D341Med (cell line): Measurements from ENCODE around the gene UBALD1.

Experiments used
- DNase-seq: peaks from one replicate; pipeline ENCODE4 v3.0.0; 2012; ENCODE audit warnings: low spot score

Gene UBALD1

GRCh38 chr16:4614571-4615383 lies at the start of gene UBALD1:
Gene UBALD1, minus strand, starts transcription at chr16:4614888. Its CDS starts 91 bp downstream, at chr16:4614797.
- DNase-seq, result peak; percentile 90

- DNase-seq, result no peak
Observed at GRCh38 chr16:4663777-4664465, 49.2 kb upstream of the UBALD1 start.

- no peak for DNase-seq
Observed at GRCh38 chr16:4663465-4663776, 48.7 kb upstream of the UBALD1 start.

DNA sequence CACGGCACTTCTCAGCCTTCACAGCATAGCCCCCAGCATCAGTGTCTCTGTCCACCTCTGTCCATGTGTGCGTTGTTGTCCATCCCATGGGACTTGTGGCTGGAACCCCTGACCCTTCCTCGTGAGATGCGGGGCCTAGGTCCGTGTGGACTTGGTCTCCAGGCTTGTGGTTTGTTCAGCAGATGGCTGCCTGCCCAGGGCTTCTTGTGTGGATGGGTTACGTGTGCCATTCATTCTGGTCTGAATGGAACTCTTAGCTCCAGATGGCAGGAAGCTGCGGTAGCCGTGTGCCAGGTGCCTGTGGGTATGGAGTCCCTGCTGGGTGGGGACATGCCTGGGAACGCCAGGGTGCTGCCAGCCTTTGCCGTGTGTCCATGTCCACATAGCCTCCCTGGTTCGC lies 47.0 kb upstream of the UBALD1 start:
- no peak for DNase-seq

- DNase-seq, result no peak
Observed at GRCh38 chr16:4660454-4661007, 45.8 kb upstream of the UBALD1 start.

DNA sequence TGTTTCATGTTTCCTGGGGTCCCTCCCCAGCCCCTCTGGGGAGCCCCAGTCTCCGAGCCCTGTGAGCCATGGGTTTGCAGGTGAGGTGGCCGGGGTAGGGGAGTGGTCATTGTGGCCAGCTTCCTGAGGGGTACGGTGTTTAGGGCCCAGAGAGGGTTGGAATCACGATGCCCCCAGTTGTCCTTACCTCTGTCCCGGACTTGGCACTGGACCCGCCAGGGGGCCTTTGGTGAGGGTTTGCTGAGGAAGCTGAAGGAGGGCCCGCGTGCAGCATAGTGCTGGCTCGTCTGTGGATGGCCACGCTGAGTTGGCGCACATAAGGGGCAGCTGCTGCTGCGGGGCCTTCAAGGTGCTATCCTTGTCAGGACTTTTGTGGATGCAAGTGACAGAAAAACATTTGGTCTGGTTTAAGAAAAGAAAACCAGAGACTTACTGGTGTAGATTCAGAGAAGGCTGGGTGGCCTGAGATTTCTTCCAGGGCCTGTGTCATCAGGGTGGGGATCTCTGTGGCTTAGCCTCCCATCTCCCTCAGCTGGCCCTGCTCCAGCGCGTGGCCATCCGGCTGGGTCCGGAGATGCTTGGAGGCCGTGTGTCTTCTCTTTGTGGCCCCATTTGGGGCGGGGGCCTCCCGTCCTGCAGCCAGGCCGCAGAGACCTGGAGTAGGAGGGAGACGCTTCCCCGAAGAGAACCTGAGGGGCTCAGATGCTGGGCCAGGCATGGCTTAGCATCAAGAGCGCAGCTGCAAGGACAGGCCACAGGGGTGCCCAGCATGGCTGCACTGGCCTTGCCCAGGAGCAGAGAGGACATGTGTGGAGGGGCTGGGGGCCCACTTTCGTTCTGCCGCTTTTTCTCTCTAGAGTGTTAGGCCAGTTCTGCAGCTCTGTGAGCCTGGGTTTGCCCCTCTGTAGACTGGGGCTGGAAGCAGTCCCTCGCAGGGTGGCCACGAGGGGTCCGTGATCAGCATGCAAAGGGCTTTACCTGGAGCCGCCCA lies 45.0 kb upstream of the UBALD1 start:
- no peak for DNase-seq

GRCh38 chr16:4656695-4657686 lies 42.3 kb upstream of the UBALD1 start:
- DNase-seq, result no peak

GRCh38 chr16:4656221-4656620 lies 41.5 kb upstream of the UBALD1 start:
- DNase-seq, result no peak

- DNase-seq, result no peak
Observed at GRCh38 chr16:4655801-4656200, 41.1 kb upstream of the UBALD1 start.

- DNase-seq, result no peak
Observed at GRCh38 chr16:4654964-4655590, 40.4 kb upstream of the UBALD1 start.

DNA sequence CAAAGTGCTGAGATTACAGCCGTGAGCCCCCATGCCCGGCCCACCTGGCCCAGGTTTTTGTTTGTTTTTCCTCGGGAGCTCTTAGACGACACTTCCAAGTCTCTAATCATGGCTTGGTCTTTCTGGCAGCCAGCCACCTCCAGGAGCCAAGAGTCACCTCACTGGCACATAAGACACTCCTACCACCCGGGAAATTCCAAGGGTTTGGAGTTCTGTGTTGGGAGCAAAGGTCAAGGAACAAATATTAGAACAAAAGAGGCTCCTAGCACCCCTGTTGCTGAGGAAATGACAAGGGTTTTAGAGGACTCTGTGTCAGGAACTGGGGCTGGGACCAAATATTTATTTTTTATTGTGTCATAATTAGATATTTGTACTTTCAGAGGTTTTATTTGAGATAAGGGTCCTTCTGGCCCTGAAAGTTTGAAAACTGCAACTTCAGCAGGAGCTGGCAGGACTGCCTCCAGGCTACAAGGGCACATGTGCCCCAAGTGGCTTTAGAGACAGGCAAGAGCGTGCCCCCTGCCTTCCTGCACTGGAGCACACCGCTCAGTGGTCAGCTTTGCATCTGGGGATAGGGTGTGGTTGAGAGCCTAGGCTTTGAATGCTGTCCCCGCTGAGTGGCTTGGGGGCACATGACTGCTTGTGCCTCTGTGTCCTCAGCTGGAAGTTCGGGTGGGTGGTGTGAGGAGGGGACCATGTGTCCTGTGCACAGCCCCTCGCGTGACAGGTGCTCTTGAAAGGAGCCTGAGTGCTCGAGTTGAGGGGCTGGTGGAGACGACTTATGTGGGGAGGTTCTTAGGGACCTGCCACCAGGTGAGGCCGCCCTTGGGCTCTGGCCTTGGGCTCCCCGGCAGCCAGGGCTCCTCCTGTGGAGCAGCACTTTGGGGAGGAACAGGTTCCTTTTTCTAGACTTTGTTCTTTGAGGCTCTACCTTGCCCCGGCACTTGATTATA lies 39.6 kb upstream of the UBALD1 start:
- no peak for DNase-seq

- DNase-seq, result no peak
Observed at GRCh38 chr16:4652561-4652960, 37.9 kb upstream of the UBALD1 start.

- no peak for DNase-seq
Observed at GRCh38 chr16:4651827-4652226, 37.1 kb upstream of the UBALD1 start.

GRCh38 chr16:4650443-4651074 lies 35.9 kb upstream of the UBALD1 start:
- DNase-seq, result peak; percentile 86

DNA sequence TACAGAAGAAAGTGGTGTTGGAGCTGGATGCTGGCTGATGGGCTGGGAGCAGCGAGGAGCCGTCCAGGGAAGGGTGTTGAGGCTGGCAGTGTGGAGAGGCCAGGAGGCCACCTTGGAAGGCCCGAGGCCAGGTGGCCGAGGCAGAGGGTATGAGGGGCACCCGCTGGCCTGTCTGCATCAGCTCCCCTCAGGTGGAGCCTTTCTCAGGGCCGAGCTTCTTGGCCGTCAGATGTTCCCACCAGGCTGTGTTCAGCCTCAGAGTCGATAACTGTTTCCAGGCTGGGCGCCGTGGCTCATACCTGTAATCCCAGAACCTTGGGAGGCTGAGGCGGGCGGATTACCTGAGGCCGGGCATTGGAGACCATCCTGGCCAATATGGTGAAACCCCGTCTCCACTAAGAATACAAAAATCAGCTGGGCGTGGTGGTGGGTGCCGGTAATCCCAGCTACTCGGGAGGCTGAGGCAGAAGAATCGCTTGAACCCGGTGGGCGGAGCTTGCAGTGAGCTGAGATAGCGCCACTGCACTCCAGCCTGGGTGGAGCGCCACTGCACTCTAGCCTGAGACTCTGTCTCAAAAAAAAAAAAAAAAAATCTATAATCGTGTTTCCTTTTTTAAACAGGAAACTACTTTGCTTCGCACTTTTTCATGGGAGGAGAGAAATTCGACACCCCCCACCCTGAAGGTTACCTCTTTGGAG lies 35.2 kb upstream of the UBALD1 start:
- no peak for DNase-seq

GRCh38 chr16:4648917-4649316 lies 34.2 kb upstream of the UBALD1 start:
- DNase-seq, result no peak

DNA sequence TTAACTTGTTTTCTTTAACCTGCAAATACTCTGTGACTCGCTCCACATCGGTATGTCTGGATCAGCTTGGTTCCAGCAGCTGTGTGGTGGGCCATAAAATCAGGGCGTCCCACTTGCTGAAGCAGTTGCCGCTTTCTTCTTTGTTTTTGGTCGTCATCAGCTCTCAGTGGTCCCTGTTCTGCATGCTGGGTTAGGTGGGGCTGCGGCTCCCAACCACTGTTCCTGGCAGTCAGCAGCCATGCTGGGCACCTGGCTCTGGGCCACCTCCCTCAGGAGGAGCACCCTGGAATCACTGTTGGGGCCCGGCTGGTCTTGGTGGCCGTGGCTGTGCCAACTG lies 32.9 kb upstream of the UBALD1 start:
- no peak for DNase-seq
